Stimulated activated CD4-positive, alpha-beta T cell treated with anti-CD3 and anti-CD28 coated beads, Interleukin-12 subunit alpha, Interleukin-12 subunit beta, amount 100 ng/mL, for 4 hours (primary cell): ENCODE results near the gene SPANXN3.
"Not testable (repeated sequence)": the region's sequence is repeated elsewhere in the genome, so short reads cannot be mapped to it uniquely, and the experiment has no call there.

Experiments used
- DNase-seq: peaks from one replicate; pipeline ENCODE4 v3.0.0-alpha.2; 2020

The SPANXN3 gene

GRCh38 chrX:143517375-143517774 lies at the start of gene SPANXN3:
TSS of gene SPANXN3 (minus strand) at chrX:143517475. CDS start at chrX:143517391, 84 bp downstream.
- not testable (repeated sequence) for DNase-seq

- DNase-seq = no peak
Measured at GRCh38 chrX:143536176-143536575, 18.9 kb upstream of the SPANXN3 start.

- not testable (repeated sequence) for DNase-seq
Measured at GRCh38 chrX:143502196-143502595, 15.1 kb downstream of the SPANXN3 start.

DNA sequence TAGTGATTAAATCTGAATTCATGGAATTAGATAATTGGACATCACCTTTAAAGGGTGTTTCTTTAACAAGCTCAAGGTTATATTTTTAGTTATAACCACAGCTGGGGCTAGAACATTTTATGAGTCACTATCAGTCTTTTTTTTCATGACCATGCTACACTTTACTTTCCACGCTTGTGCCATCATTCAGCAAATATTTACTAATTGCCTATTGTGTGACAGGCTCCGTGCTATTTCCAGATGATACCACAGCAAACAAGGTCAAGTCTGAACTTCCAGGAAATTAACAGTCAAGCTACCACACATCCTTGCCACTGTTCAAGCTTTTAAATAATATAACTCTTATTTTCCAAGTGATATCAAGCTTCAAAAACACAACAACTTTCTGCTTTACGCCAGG lies 16.5 kb downstream of the SPANXN3 start:
- no peak for DNase-seq

- no peak for DNase-seq
Measured at GRCh38 chrX:143486105-143486504, 31.2 kb downstream of the SPANXN3 start.

DNA sequence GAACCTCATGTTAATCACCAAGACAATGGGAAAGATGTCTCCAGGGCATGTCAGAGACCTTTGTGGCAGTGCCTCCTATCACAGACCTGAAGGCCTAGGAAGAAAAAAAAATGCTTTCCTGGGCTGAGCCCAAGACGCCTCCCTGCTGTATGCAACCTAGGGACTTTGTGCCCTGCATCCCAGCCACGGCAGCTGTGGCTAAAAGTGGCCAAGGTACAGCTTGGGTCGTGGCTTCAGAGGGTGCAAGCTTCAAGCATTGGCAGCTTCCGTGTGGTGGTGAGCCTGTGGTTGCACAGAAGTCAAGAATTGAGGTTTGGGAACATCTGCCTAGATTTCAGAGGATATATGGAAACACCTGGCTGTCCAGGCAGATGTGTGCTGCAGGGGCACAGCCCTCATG lies 40.5 kb downstream of the SPANXN3 start:
- DNase-seq = no peak

- DNase-seq = no peak
Measured at GRCh38 chrX:143472347-143472938, 44.8 kb downstream of the SPANXN3 start.

GRCh38 chrX:143466130-143466529 lies 51.1 kb downstream of the SPANXN3 start:
- DNase-seq = no peak

GRCh38 chrX:143462696-143463095 lies 54.6 kb downstream of the SPANXN3 start:
- no peak for DNase-seq

- no peak for DNase-seq
Measured at GRCh38 chrX:143461606-143462005, 55.7 kb downstream of the SPANXN3 start.
